Suppressor macrophage treated with lipopolysaccharide for 4 hours (primary cell): Measurements from ENCODE around the gene HTR4.

Experiments
- DNase-seq: peaks from one replicate; pipeline ENCODE4 v3.0.0-alpha.2; 2020

Gene HTR4

GRCh38 chr5:148524721-148525120 is 129.6 kb downstream of the HTR4 start:
- no peak for DNase-seq

GRCh38 chr5:148523139-148523538 is 131.2 kb downstream of the HTR4 start:
- DNase-seq: no peak

- DNase-seq: no peak
These were observed 138.9 kb downstream of the HTR4 start for GRCh38 chr5:148515460-148515859.

- no peak for DNase-seq
These were observed 140.0 kb downstream of the HTR4 start for GRCh38 chr5:148514344-148514743.

GRCh38 chr5:148512498-148512897 is 141.8 kb downstream of the HTR4 start:
- DNase-seq: no peak

GRCh38 chr5:148511810-148512347 is 142.4 kb downstream of the HTR4 start:
- no peak for DNase-seq

- DNase-seq: peak; percentile 0
These were observed 144.4 kb downstream of the HTR4 start for GRCh38 chr5:148509893-148510292.

GRCh38 chr5:148507648-148508047 is 146.7 kb downstream of the HTR4 start:
- no peak for DNase-seq

GRCh38 chr5:148499452-148499851 is 154.9 kb downstream of the HTR4 start:
- no peak for DNase-seq

GRCh38 chr5:148497757-148498156 is 156.6 kb downstream of the HTR4 start:
- no peak for DNase-seq

GRCh38 chr5:148492351-148492750 is 162.0 kb downstream of the HTR4 start:
- no peak for DNase-seq

GRCh38 chr5:148491793-148492184 is 162.5 kb downstream of the HTR4 start:
- no peak for DNase-seq

- peak; percentile 12 for DNase-seq
These were observed 163.1 kb downstream of the HTR4 start for GRCh38 chr5:148491015-148491792.

- no peak for DNase-seq
These were observed 165.6 kb downstream of the HTR4 start for GRCh38 chr5:148488757-148489156.

- DNase-seq: no peak
These were observed 167.9 kb downstream of the HTR4 start for GRCh38 chr5:148486456-148486855.

GRCh38 chr5:148484651-148485050 is 169.7 kb downstream of the HTR4 start:
- no peak for DNase-seq

GRCh38 chr5:148483750-148484149 is 170.6 kb downstream of the HTR4 start:
- no peak for DNase-seq

GRCh38 chr5:148482697-148483462 is 171.4 kb downstream of the HTR4 start:
- peak; percentile 69 for DNase-seq

- DNase-seq: no peak
These were observed 172.1 kb downstream of the HTR4 start for GRCh38 chr5:148482196-148482595.

- no peak for DNase-seq
These were observed 176.9 kb downstream of the HTR4 start for GRCh38 chr5:148477429-148477828.

- DNase-seq: no peak
These were observed 178.0 kb downstream of the HTR4 start for GRCh38 chr5:148476302-148476701.

- no peak for DNase-seq
These were observed 180.3 kb downstream of the HTR4 start for GRCh38 chr5:148474025-148474511.

- no peak for DNase-seq
These were observed 182.9 kb downstream of the HTR4 start for GRCh38 chr5:148471379-148471778.

GRCh38 chr5:148469501-148469935 is 184.8 kb downstream of the HTR4 start:
- DNase-seq: no peak
